WI38 (cell line): ENCODE data around the gene SPEG.

Experiments used
- H3K4me3 ChIP-seq: 2 replicates; pipeline ENCODE4 v1.5.1; 2011; ENCODE audit warnings: low read depth, mild to moderate bottlenecking, control low read depth, low read length
- CTCF ChIP-seq: IDR thresholded peaks from 2 replicates; pipeline ENCODE4 v1.5.1; 2012; ENCODE audit warnings: low read depth, mild to moderate bottlenecking, control low read depth, low read length

The SPEG gene

GRCh38 chr2:219476652-219477151, 42.1 kb downstream of the SPEG start:
- no peak for TF ChIP-seq CTCF

DNA sequence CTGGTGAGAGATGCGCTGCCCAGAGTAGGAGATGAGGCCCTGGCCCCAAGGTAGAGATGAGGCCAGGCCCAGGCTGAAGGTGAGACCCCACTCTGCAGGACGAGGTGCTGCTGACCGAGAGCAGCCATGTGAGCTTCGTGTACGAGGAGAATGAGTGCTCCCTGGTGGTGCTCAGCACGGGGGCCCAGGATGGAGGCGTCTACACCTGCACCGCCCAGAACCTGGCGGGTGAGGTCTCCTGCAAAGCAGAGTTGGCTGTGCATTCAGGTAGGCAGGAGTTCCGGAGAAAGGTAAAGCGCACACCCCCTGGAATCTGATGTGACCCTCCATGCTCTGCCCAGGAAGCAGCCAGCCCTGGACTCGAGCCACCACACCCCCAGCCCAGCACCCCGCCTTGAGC, 42.5 kb downstream of the SPEG start:
- TF ChIP-seq CTCF = no peak
- no peak overlapping the region for H3K4me3 ChIP-seq

More at GRCh38 chr2:219476652-219477151, 42.1 kb downstream of the SPEG start:
- H3K4me3 ChIP-seq = no peak overlapping the region

- TF ChIP-seq CTCF = no peak
- no peak overlapping the region for H3K4me3 ChIP-seq
Observed at GRCh38 chr2:219477815-219478214, 43.2 kb downstream of the SPEG start.

DNA sequence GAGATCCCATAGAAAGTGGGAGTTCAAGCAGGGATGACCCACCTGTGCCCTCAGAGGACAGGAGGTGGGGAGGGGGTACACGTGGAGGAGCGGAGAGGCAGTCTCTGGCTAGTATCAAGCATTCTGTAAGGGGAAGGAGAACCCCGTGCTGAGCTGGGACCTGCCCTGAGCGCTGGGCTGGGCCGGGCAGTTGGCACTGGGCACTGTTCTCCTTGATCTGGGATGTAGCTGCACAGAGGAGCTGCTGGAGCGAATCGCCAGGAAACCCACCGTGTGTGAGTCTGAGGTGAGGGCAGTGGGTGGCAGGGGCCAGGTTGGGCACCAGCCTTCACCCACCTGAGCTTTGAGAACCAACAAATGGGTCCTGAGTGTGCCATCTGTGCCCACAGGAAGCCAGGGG, 44.3 kb downstream of the SPEG start:
- TF ChIP-seq CTCF = no peak
- H3K4me3 ChIP-seq = no peak overlapping the region

DNA sequence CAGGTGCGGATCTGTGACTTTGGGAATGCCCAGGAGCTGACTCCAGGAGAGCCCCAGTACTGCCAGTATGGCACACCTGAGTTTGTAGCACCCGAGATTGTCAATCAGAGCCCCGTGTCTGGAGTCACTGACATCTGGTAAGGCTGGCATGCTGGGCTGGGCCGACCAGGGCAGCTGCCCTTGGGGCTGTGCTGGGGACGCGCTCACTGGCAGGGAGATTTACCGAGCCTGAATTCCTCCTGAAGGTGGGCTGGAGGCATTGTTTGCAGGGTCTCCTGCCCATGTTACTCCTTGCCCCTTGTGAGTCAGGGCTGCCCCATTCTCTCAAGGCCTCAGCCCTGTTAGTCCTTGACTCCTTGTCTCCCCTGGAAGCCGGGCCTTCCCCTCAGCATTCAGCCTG, 45.4 kb downstream of the SPEG start:
- no peak overlapping the region for H3K4me3 ChIP-seq
- TF ChIP-seq CTCF = no peak

DNA sequence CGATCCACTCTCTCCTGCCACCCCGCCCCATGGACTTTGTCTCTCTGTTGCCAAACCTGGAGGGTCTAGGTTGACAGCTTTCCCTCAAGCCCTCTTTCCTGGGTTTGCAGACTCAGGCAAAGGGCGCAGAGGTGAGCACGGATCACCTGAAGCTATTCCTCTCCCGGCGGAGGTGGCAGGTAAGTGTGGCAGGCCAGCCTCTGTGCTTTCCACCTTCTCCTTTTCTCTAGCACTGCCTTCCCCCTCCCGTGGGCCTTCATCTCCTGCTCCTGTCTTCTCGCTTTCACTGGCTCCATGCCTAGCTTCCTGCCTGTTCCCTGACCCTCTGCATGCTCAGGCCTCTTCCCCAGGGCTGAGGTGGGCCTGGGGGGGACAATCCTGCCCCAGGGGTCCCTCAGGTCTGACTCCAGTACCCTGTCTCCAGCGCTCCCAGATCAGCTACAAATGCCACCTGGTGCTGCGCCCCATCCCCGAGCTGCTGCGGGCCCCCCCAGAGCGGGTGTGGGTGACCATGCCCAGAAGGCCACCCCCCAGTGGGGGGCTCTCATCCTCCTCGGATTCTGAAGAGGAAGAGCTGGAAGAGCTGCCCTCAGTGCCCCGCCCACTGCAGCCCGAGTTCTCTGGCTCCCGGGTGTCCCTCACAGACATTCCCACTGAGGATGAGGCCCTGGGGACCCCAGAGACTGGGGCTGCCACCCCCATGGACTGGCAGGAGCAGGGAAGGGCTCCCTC, 48.2 kb downstream of the SPEG start:
- H3K4me3 ChIP-seq = no peak overlapping the region
- TF ChIP-seq CTCF = no peak

- H3K4me3 ChIP-seq = no peak overlapping the region
- no peak for TF ChIP-seq CTCF
Observed at GRCh38 chr2:219483451-219484342, 49.1 kb downstream of the SPEG start.
